Measurements from ENCODE around the gene ACTL7B. TPM values are rescaled to one million over a fixed set of nuclear protein-coding genes. Genes with fewer than 3 reads are reported as not detected.
"Not testable (repeated sequence)": the region's sequence is repeated elsewhere in the genome, so short reads cannot be mapped to it uniquely, and the experiment has no call there.

The ACTL7B gene
- total and polyA plus RNA-seq, 8 donors = 0.07 TPM; not detected in 7

GRCh38 chr9:108842610-108843295 lies 13.0 kb downstream of the ACTL7B start:
- DNase-seq (no peak), ATAC-seq (no peak)
- Histone ChIP-seq H3K27ac (no peak overlapping the region), H3K27me3 (no peaks in the 10 kb centered on the region), H3K36me3 (no peaks in the 10 kb centered on the region), H3K4me1 (peaks cover 0 to 8% of the 10 kb centered on the region in 2 donors), H3K9me3 (no peaks in the 10 kb centered on the region), H3K4me3 (no peak overlapping the region)
- intact Hi-C loops (cut with DNase I) = no loop called here
- no peak for TF ChIP-seq CTCF (IDR thresholded peaks at IDR 0.05)

GRCh38 chr9:108839561-108839960 lies 16.2 kb downstream of the ACTL7B start:
- H3K4me3 ChIP-seq; ATAC-seq; H3K4me1 ChIP-seq; H3K27ac ChIP-seq; H3K36me3 ChIP-seq; intact Hi-C loops (cut with DNase I); H3K9me3 ChIP-seq; H3K27me3 ChIP-seq; DNase-seq: not testable (repeated sequence)

GRCh38 chr9:108838017-108838416 lies 17.8 kb downstream of the ACTL7B start:
- Histone ChIP-seq H3K4me3 (no peak overlapping the region), H3K9me3 (no peaks in the 10 kb centered on the region), H3K36me3 (no peaks in the 10 kb centered on the region), H3K27me3 (no peaks in the 10 kb centered on the region), H3K4me1 (peaks cover 0 to 7% of the 10 kb centered on the region in 2 donors), H3K27ac (no peak overlapping the region)
- no peak for ATAC-seq
- DNase-seq = no peak
- intact Hi-C loops (cut with DNase I) = no loop called here
- TF ChIP-seq CTCF (IDR thresholded peaks at IDR 0.05) = no peak

- intact Hi-C loops (cut with DNase I) = no loop called here
- Histone ChIP-seq H3K4me1 (peaks cover 0 to 2% of the 10 kb centered on the region in 2 donors), H3K27ac (no peak overlapping the region), H3K4me3 (no peak overlapping the region), H3K27me3 (no peaks in the 10 kb centered on the region), H3K36me3 (no peaks in the 10 kb centered on the region), H3K9me3 (no peaks in the 10 kb centered on the region)
- no peak for TF ChIP-seq CTCF (IDR thresholded peaks at IDR 0.05)
- DNase-seq = no peak
- ATAC-seq = no peak
Measured at GRCh38 chr9:108837530-108837929, 18.3 kb downstream of the ACTL7B start.

- H3K27ac ChIP-seq = no peak overlapping the region
- TF ChIP-seq CTCF (IDR thresholded peaks at IDR 0.05) = no peak
- intact Hi-C loops (cut with DNase I) = no loop called here
- no peaks in the 10 kb centered on the region for H3K36me3 ChIP-seq
- H3K4me3 ChIP-seq = no peak overlapping the region
- no peaks in the 10 kb centered on the region for H3K27me3 ChIP-seq
- no peaks in the 10 kb centered on the region for H3K9me3 ChIP-seq
- no peak for ATAC-seq
- no peak for DNase-seq
- no peaks in the 10 kb centered on the region for H3K4me1 ChIP-seq
Measured at GRCh38 chr9:108836781-108837180, 19.0 kb downstream of the ACTL7B start.

GRCh38 chr9:108836319-108836718 lies 19.5 kb downstream of the ACTL7B start:
- H3K4me3 ChIP-seq = no peak overlapping the region
- TF ChIP-seq CTCF (IDR thresholded peaks at IDR 0.05) = no peak
- H3K36me3 ChIP-seq = no peaks in the 10 kb centered on the region
- H3K27me3 ChIP-seq = no peaks in the 10 kb centered on the region
- H3K9me3 ChIP-seq = no peaks in the 10 kb centered on the region
- ATAC-seq (no peak), DNase-seq (no peak)
- H3K27ac ChIP-seq = no peak overlapping the region
- no peaks in the 10 kb centered on the region for H3K4me1 ChIP-seq
- intact Hi-C loops (cut with DNase I) = no loop called here

Measured in left lung (tissue), 10 donors.